CD8-positive, alpha-beta memory T cell (primary cell): Measurements from ENCODE around the gene DVL2. TPM values are rescaled to one million over a fixed set of nuclear protein-coding genes. Genes with fewer than 3 reads are reported as not detected.

Source experiments
- CTCF ChIA-PET: fragments of 350-600 bp; sonication (Branson Sonifier 250); formaldehyde crosslinking; loops from one replicate; lab custom pipeline; 2021; ENCODE audit warnings: antibody characterized with exemption; lab: Charles Lee
- POLR2A ChIA-PET: fragments of 350-600 bp; sonication (Branson Sonifier 250); formaldehyde crosslinking; loops from one replicate; lab custom pipeline; 2021; ENCODE audit warnings: antibody characterized with exemption; lab: Charles Lee
- DNase-seq, 5 donors: peaks; one replicate each; pipeline versions ENCODE4 v3.0.0 to v3.0.0-alpha.2; 2020 to 2022; ENCODE audit warnings: mixed read lengths in 1 of 5
- H3K27ac ChIP-seq: one replicate; pipeline ENCODE4 v1.7.0; 2013; ENCODE audit warnings: low read depth, mild to moderate bottlenecking, low read length, moderate library complexity
- H3K27me3 ChIP-seq: 2 replicates; pipeline ENCODE4 v1.7.0; 2013; ENCODE audit warnings: low read length, mild to moderate bottlenecking; ENCODE audit not compliant: insufficient read depth, poor library complexity, severe bottlenecking
- H3K36me3 ChIP-seq: 2 replicates; pipeline ENCODE4 v1.7.0; 2013; ENCODE audit warnings: mild to moderate bottlenecking, low read length, moderate library complexity; ENCODE audit not compliant: insufficient read depth
- H3K4me1 ChIP-seq: 2 replicates; pipeline ENCODE4 v1.7.0; 2013; ENCODE audit warnings: mild to moderate bottlenecking, low read length, moderate library complexity; ENCODE audit not compliant: insufficient read depth
- H3K4me3 ChIP-seq: 2 replicates; pipeline ENCODE4 v1.7.0; 2013; ENCODE audit warnings: mild to moderate bottlenecking, low read length
- H3K9me3 ChIP-seq: 2 replicates; pipeline ENCODE4 v1.7.0; 2013; ENCODE audit warnings: mild to moderate bottlenecking, low read length
- H3K27ac Mint-ChIP-seq, 8 donors: one replicate each; pipeline ENCODE4 v1.8.0; 2020 to 2021; ENCODE audit warnings: mixed read lengths in 8 of 8, mild to moderate bottlenecking in 6 of 8, inconsistent platforms in 3 of 8, moderate library complexity in 3 of 8
- H3K27me3 Mint-ChIP-seq, 2 donors: one replicate each; pipeline ENCODE4 v1.8.0; 2020 to 2021; ENCODE audit warnings: mixed read lengths in 2 of 2, mild to moderate bottlenecking in 1 of 2, moderate library complexity in 1 of 2
- H3K36me3 Mint-ChIP-seq, 3 donors: one replicate each; pipeline ENCODE4 v1.8.0; 2020 to 2021; ENCODE audit warnings: mixed read lengths in 3 of 3, inconsistent platforms in 1 of 3, mild to moderate bottlenecking in 1 of 3
- H3K4me1 Mint-ChIP-seq, 3 donors: one replicate each; pipeline ENCODE4 v1.8.0; 2020 to 2021; ENCODE audit warnings: mixed read lengths in 3 of 3, inconsistent platforms in 1 of 3, mild to moderate bottlenecking in 1 of 3
- H3K4me3 Mint-ChIP-seq, 7 donors: one replicate each; pipeline ENCODE4 v1.8.0; 2020 to 2021; ENCODE audit warnings: mixed read lengths in 7 of 7, mild to moderate bottlenecking in 6 of 7, moderate library complexity in 4 of 7, inconsistent platforms in 2 of 7
- H3K9me3 Mint-ChIP-seq, 5 donors: one replicate each; pipeline ENCODE4 v1.8.0; 2020 to 2022; ENCODE audit warnings: mixed read lengths in 5 of 5, mild to moderate bottlenecking in 3 of 5, moderate library complexity in 2 of 5, inconsistent platforms in 1 of 5
- polyA plus RNA-seq: library from polyadenylated mRNA; unstranded; fragments of 300-500 nt; fragmentation: Illumina TruSeq; gene quantifications from one replicate; pipeline ENCODE4 v1.2.3, GENCODE V29; 2021
- total RNA-seq, 2 experiments: library from RNA; stranded (reverse); gene quantifications; one replicate each; pipeline ENCODE4 v1.2.3, GENCODE V29; 2021

Gene DVL2
- total and polyA plus RNA-seq, 3 experiments from 2014 or later, result 24.0 to 65.5 (median 61.8) TPM

DNA sequence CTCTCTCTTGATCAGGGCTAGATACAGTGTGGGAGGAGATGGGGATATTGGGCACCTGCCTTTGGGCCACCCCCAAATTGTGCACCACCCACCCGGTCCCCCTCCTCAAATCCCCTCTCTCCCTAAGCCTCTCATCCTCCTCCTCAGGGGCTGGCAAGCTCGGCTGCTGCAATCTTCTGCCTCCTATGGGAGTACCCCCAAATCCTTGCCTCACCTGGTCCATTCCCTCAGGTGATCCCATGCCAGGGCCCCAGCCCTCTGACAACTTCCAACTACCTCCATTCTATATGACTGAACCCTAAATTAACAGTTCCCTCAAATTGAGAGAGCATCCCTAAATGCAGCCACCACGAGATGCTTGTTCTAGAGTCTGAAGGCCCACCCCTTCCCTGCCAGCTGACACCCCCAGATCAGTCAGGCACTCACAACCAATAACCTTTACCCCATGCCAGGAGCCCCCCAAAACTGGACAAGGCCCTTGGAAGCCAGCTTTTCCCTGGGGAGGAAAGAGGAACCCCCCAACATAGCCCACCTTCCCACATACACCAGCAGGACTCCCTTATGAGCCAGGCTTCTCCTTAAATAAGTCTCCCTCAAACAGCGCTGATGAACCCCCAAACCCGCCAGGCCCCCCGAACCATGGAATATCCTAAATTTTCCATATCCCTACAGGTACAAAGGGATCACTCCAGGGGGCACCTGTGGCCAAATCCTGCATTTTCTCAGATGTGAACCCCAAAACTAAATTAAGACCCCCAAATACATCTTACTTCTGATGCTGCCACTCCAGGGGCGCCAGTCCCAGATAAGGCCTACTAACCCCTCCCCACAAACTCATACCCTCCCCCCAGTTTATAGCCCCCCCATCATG, 17.8 kb downstream of the DVL2 start:
- peaks cover 51 to 74% (median 67%) of the 10 kb centered on the region in 3 donors for H3K4me1 Mint-ChIP-seq
- peak overlapping the region; percentile 20 to 89 (median 52) for H3K27ac Mint-ChIP-seq
- H3K9me3 Mint-ChIP-seq, result peaks cover 0 to 1% (median 0%) of the 10 kb centered on the region in 5 donors
- POLR2A ChIA-PET, result no interaction called here
- no peaks in the 10 kb centered on the region for H3K27me3 ChIP-seq
- peaks cover 67% of the 10 kb centered on the region for H3K4me1 ChIP-seq
- CTCF ChIA-PET, result no interaction called here
- peak overlapping the region in 6 of 7 donors; percentile 11 to 74 (median 36) for H3K4me3 Mint-ChIP-seq
- no peaks in the 10 kb centered on the region for H3K9me3 ChIP-seq
- H3K27me3 Mint-ChIP-seq, result peaks cover 5 to 6% of the 10 kb centered on the region in 2 donors
- H3K36me3 ChIP-seq, result peaks cover 4% of the 10 kb centered on the region
- peak in 1 of 5 donors; percentile 37 for DNase-seq
- no peak overlapping the region for H3K27ac ChIP-seq
- peak overlapping the region; percentile 4 for H3K4me3 ChIP-seq
- peaks cover 0 to 9% (median 0%) of the 10 kb centered on the region in 3 donors for H3K36me3 Mint-ChIP-seq

DNA sequence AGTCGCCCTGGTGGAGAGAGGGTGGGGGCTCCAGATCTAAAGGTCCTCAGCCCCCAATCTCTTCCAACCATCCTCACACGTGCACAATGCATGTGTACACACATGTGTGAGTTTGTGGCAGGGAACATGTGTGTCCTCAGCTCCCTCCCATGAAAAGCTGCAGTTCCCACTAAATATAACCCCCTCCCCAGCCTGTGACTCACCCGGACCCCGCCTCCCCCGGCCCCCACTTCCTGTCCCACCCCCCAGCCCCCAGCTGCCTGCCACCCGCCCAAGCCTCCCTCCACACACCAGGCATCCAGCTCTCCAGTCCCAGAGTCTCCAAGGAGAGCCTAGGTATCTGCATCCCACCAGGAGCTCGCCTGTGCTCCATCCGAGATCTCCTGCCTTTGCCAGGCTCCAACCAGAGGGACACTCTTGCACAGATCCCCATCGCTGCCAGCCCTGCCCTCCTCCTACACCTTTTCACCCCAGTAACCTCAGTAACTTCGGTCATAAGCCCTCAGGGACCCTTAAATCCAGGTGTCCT, 18.6 kb downstream of the DVL2 start:
- no peaks in the 10 kb centered on the region for H3K9me3 ChIP-seq
- H3K4me1 Mint-ChIP-seq, result peaks cover 44 to 67% (median 60%) of the 10 kb centered on the region in 3 donors
- peak in 1 of 5 donors; percentile 47 for DNase-seq
- no peak overlapping the region for H3K27ac ChIP-seq
- H3K4me3 ChIP-seq, result no peak overlapping the region
- ChIA-PET CTCF (interaction anchor here (0.6 kb wide), 1 partner anchor 82 kb away, joined by 4 read pairs; no protein-coding TSS in a partner anchor), POLR2A (interaction anchor here (1.4 to 2.3 kb wide), 2 partner anchors 18 to 27 kb away, joined by 8 to 12 read pairs; partner anchors contain the start of genes DVL2 and GABARAP)
- H3K36me3 ChIP-seq, result no peaks in the 10 kb centered on the region
- H3K4me3 Mint-ChIP-seq, result peak overlapping the region in 3 of 7 donors; percentile 23 to 83 (median 25)
- H3K27me3 ChIP-seq, result no peaks in the 10 kb centered on the region
- H3K27me3 Mint-ChIP-seq, result peaks cover 5 to 6% of the 10 kb centered on the region in 2 donors
- H3K36me3 Mint-ChIP-seq, result peaks cover 0 to 2% (median 0%) of the 10 kb centered on the region in 3 donors
- H3K9me3 Mint-ChIP-seq, result peaks cover 0 to 1% (median 0%) of the 10 kb centered on the region in 5 donors
- peak overlapping the region in 5 of 8 donors; percentile 46 to 100 (median 84) for H3K27ac Mint-ChIP-seq
- H3K4me1 ChIP-seq, result peaks cover 59% of the 10 kb centered on the region

DNA sequence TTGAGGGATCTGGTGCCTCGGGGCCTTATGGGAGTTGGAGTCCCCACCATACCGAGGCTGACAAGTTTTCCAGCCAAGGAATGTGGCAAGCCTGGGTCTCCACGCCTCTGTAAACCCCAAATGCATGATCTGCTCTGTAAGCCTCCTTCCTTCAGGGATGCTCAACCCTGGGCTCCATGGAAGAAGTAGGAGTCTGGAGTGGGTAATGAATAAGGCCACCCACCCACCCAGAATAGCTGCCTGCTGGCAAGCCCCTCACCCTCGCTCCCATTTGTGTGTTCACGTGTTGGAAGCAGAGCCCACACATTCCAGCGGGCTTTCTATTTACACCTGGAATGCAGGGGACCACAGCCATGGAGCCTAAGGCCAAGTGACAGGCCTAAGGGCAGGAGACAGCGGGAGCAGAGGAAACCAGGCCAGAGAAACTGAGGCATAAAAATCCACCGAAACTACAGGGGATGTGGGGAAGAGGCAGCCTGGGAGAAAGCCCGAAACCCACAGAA, 19.1 kb downstream of the DVL2 start:
- no peaks in the 10 kb centered on the region for H3K9me3 ChIP-seq
- H3K4me1 ChIP-seq, result peaks cover 54% of the 10 kb centered on the region
- DNase-seq, result peak in 1 of 5 donors; percentile 52
- H3K27me3 ChIP-seq, result no peaks in the 10 kb centered on the region
- Mint-ChIP-seq H3K4me1 (peaks cover 40 to 61% (median 54%) of the 10 kb centered on the region in 3 donors), H3K27me3 (peaks cover 5 to 10% of the 10 kb centered on the region in 2 donors), H3K27ac (peak overlapping the region; percentile 91 to 100 (median 98)), H3K9me3 (peaks cover 0 to 1% (median 0%) of the 10 kb centered on the region in 5 donors), H3K4me3 (peak overlapping the region; percentile 81 to 96 (median 85)), H3K36me3 (peaks cover 0 to 2% (median 0%) of the 10 kb centered on the region in 3 donors)
- no peak overlapping the region for H3K4me3 ChIP-seq
- ChIA-PET CTCF (interaction anchor here (0.6 to 2.0 kb wide), 4 partner anchors 20 to 163 kb away, joined by 3 to 9 read pairs (median 4); partner anchors contain the start of gene DVL2), POLR2A (interaction anchor here (1.3 to 2.3 kb wide), 4 partner anchors 19 to 169 kb away, joined by 6 to 12 read pairs (median 7); partner anchors contain the start of genes DVL2 and GABARAP)
- peak overlapping the region; percentile 83 for H3K27ac ChIP-seq
- no peaks in the 10 kb centered on the region for H3K36me3 ChIP-seq

DNA sequence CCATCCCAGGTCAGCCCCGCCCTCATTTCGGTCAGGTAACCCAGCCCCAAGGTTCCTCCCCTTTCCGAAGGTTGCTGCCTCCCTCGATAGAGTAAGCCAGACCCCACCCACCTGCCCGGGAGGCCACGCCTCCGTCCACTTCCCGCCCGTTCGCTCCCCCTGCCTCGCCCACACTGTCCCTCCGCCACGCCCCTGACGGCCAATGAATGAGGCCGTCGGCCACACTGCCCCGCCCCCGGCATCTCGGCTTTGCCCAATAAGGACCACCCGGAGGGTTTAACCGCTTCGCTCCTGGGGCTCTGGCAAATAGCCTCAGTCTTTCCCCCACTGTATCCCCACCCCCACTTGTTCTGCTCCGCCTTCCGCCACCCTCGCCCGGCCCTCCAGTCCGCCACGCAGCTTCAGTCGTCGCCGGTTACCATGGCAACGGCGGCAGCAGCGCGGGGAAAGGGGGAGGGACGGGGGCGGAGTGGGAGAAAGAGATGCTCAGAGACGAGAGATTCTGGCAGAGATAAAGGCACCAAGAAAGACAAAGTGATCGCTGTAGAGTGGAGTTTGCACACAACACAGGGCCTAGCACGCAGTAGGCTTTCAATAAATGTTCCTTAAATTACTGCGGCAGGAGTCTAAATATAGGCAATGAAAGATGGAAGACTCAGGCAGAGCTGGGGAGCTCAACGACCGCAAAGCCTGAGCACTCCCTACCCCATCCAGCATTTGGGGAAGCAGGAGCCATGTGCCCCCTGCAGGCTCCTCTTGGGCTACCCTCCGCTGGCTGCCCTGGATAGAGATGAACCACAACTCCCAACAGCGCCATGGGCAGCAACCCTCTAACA, 19.8 kb downstream of the DVL2 start:
- H3K9me3 ChIP-seq, result no peaks in the 10 kb centered on the region
- peak overlapping the region; percentile 83 for H3K27ac ChIP-seq
- peak overlapping the region; percentile 64 for H3K4me3 ChIP-seq
- H3K36me3 Mint-ChIP-seq, result no peaks in the 10 kb centered on the region
- peaks cover 51% of the 10 kb centered on the region for H3K4me1 ChIP-seq
- no peaks in the 10 kb centered on the region for H3K36me3 ChIP-seq
- CTCF ChIA-PET, result interaction anchor here (1.1 to 2.0 kb wide), 4 partner anchors 11 to 163 kb away, joined by 3 to 9 read pairs (median 4); partner anchors contain the start of gene DVL2
- H3K27ac Mint-ChIP-seq, result peak overlapping the region; percentile 91 to 100 (median 98)
- peaks cover 39 to 58% (median 51%) of the 10 kb centered on the region in 3 donors for H3K4me1 Mint-ChIP-seq
- peaks cover 0 to 1% (median 0%) of the 10 kb centered on the region in 5 donors for H3K9me3 Mint-ChIP-seq
- no peaks in the 10 kb centered on the region for H3K27me3 ChIP-seq
- peak overlapping the region; percentile 81 to 96 (median 85) for H3K4me3 Mint-ChIP-seq
- POLR2A ChIA-PET, result interaction anchor here (1.0 to 2.3 kb wide), 7 partner anchors 19 to 473 kb away, joined by 3 to 12 read pairs (median 6); partner anchors contain the start of genes DVL2, GABARAP and WRAP53
- peaks cover 9 to 13% of the 10 kb centered on the region in 2 donors for H3K27me3 Mint-ChIP-seq
- DNase-seq, result peak; percentile 97 to 99 (median 98)

DNA sequence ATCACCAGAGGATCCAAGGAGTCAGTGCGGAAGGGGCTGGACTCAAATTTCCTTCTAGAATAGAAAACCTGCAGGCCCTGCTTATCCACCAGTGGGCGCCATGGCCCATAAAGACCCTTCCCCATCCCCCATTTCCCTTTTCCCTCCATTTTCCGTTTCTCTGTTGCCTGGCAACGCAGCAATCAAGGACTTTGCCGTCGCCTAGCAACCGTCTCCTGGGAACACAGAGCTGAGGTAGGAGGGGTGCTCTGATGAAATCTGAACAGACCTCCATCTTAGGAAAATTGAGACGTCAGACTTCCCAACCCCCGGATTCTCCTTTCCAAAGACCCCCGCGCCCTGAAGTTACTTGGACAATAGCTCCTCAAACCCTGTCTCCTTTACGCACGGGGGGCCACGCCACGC, 20.4 kb downstream of the DVL2 start:
- H3K27ac Mint-ChIP-seq, result peak overlapping the region; percentile 91 to 100 (median 98)
- peaks cover 37 to 52% (median 45%) of the 10 kb centered on the region in 3 donors for H3K4me1 Mint-ChIP-seq
- ChIA-PET POLR2A (interaction anchor here (1.0 to 2.3 kb wide), 6 partner anchors 20 to 474 kb away, joined by 3 to 12 read pairs (median 6); partner anchors contain the start of genes DVL2 and WRAP53), CTCF (interaction anchor here (1.1 to 2.0 kb wide), 4 partner anchors 10 to 162 kb away, joined by 3 to 9 read pairs (median 4); partner anchors contain the start of gene DVL2)
- H3K4me1 ChIP-seq, result peaks cover 45% of the 10 kb centered on the region
- no peaks in the 10 kb centered on the region for H3K9me3 ChIP-seq
- H3K36me3 Mint-ChIP-seq, result no peaks in the 10 kb centered on the region
- no peaks in the 10 kb centered on the region for H3K36me3 ChIP-seq
- peak overlapping the region; percentile 81 to 96 (median 85) for H3K4me3 Mint-ChIP-seq
- no peak for DNase-seq
- H3K27me3 Mint-ChIP-seq, result peaks cover 9 to 13% of the 10 kb centered on the region in 2 donors
- H3K27me3 ChIP-seq, result no peaks in the 10 kb centered on the region
- H3K9me3 Mint-ChIP-seq, result peaks cover 0 to 1% (median 0%) of the 10 kb centered on the region in 5 donors
- peak overlapping the region; percentile 83 for H3K27ac ChIP-seq
- peak overlapping the region; percentile 64 for H3K4me3 ChIP-seq

DNA sequence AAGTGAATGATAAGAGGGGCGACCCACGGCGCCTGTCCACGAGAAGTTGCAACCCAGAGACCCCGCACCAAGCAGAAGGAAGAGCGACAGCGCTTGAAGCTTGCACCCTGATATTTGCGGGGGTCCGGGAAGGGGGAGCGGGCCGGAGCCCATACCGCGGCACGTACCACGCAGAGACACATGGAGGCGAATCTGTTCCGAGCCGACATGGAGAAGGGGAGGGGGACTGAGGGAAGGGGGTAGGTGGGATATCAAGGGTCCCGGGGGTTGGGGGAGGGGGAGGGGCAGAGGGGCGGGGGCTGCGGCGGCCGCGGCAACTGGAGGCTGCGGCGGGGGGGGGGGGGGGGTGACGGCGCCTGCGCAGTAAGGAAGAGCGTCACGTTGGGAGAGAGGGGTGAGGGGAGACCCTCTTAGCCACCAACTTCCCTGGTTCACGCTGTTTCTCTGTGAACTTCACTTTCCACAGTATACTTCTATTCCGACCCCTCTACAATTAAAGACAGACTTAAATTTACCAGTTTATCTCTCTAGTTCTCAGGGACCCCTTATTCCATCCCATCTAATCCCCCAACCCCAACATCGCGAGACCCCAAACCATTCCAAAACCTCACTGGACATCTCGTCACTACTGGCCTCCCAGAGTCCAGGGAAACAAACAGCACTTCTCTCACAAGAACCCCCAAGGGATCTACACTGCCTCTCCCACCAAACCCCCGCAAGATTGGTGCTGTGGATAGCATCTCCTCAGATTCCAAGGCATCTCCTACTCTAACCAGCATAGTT, 22.6 kb downstream of the DVL2 start:
- H3K9me3 Mint-ChIP-seq, result peaks cover 0 to 1% (median 0%) of the 10 kb centered on the region in 5 donors
- peaks cover 9 to 13% of the 10 kb centered on the region in 2 donors for H3K27me3 Mint-ChIP-seq
- peaks cover 26 to 36% (median 35%) of the 10 kb centered on the region in 3 donors for H3K4me1 Mint-ChIP-seq
- no peaks in the 10 kb centered on the region for H3K36me3 Mint-ChIP-seq
- peaks cover 27% of the 10 kb centered on the region for H3K4me1 ChIP-seq
- no peaks in the 10 kb centered on the region for H3K27me3 ChIP-seq
- DNase-seq, result no peak
- no peaks in the 10 kb centered on the region for H3K9me3 ChIP-seq
- no peak overlapping the region for H3K4me3 ChIP-seq
- H3K36me3 ChIP-seq, result no peaks in the 10 kb centered on the region
- H3K4me3 Mint-ChIP-seq, result peak overlapping the region in 1 of 7 donors; percentile 20
- peak overlapping the region in 5 of 8 donors; percentile 7 to 81 (median 62) for H3K27ac Mint-ChIP-seq
- H3K27ac ChIP-seq, result no peak overlapping the region
- CTCF ChIA-PET, result no interaction called here
- POLR2A ChIA-PET, result no interaction called here
